ENCODE measurements around the gene TAF1A.
A peak's percentile ranks its signal among the peaks of the same experiment; 100 is the strongest.
"Not testable (repeated sequence)": the region's sequence is repeated elsewhere in the genome, so short reads cannot be mapped to it uniquely, and the experiment has no call there.

The TAF1A gene

GRCh38 chr1:222589462-222590302 is at the start of gene TAF1A:
TSS of gene TAF1A (minus strand) at chr1:222589933.
- peak; percentile 94 for DNase-seq

- DNase-seq = peak; percentile 97
Observed at GRCh38 chr1:222634180-222635013, 44.7 kb upstream of the TAF1A start.

DNA sequence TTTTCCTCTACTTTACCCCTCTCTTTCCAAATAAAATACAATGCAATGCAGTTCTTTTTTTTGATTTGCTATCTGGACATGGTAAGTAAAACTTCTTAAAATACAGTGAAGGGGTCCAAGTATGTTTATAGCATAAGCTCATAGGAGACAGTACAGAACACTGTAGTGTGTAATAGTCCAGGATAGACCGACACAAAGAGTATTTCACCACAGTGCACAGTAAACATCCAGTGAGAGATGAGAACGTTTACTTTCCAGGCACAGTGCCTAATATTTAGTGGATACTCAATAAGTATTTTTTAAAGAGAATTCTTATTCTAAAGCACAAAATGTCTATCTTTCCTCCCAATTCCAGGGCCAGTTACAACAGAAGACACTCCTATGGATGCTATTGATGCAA is 43.0 kb upstream of the TAF1A start:
- DNase-seq = no peak

DNA sequence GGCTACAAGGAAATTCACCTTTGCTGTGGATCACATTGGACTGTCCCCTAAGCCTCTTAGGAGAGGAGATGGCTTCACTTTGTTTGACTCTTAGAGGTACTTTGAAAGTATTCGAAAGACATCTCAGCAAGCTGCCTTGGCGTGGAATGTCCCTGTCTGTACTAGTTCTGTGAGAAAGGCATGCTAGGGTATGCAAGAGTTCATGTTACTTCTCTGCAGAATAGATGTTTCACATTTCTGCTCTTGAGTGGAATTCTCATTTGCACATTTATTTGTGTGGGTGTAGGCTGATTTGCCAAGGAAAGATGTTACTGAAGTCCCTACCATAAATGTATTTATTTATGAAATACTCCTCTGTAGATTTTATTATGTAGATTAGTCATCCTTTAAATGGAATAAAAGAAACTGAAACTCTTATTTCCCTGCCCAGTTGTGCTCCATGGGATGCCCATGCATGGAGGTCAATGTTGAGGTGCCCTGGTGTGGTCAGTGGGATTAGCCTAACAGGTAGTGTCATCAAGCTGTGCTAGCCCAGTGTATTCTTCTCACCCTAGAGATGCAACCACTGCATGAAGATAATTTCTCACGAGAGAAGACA is 42.0 kb upstream of the TAF1A start:
- no peak for DNase-seq

- no peak for DNase-seq
Observed at GRCh38 chr1:222629921-222630535, 40.3 kb upstream of the TAF1A start.

GRCh38 chr1:222627232-222627631 is 37.5 kb upstream of the TAF1A start:
- no peak for DNase-seq

- no peak for DNase-seq
Observed at GRCh38 chr1:222624214-222624613, 34.5 kb upstream of the TAF1A start.

- no peak for DNase-seq
Observed at GRCh38 chr1:222623458-222623857, 33.7 kb upstream of the TAF1A start.

GRCh38 chr1:222622765-222623164 is 33.0 kb upstream of the TAF1A start:
- no peak for DNase-seq

GRCh38 chr1:222620566-222620965 is 30.8 kb upstream of the TAF1A start:
- no peak for DNase-seq

GRCh38 chr1:222618880-222619596 is 29.3 kb upstream of the TAF1A start:
- no peak for DNase-seq

DNA sequence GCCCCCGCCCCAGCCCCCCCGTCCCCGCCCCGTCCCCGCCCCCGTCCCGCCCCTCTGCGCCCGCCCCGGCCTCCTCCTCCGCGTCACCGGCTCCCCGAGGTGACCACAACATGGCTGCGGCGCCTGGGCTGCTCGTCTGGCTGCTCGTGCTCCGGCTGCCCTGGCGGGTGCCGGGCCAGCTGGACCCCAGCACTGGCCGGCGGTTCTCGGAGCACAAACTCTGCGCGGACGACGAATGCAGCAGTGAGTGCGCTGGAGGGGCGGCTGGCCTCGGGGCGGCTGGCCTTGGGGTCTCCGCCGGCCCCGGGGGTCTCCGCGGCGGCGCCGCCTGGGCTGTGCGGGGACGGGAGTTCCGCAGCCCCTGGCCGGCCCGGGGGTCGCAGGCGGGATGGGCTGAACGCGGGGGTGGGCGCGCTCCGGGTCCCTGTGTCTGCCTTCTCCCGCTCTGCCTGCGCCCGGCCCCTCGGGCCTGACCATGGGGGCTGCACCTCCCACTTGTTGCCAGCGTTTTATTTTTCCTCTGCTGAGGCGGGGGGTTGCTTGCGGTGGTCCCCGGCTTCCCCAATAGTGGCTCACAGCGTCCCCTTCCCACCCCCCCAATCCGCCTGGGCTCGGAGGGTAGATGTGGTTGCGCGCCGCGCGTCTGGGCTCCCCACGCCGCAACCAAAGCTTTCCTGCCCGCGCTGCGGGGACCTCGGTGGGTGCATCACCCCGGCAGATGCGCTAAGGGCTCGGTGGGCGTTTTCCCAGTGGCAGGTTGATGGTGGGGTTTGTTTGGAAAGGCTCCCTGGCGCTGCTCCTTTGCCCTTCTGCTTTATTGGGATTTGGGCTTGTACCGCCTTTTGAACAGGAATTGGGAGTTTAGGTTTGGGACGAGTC is 28.5 kb upstream of the TAF1A start, which contains the start of gene MIA3:
TSS of gene MIA3 (plus strand) at position 97 of the 879 bp plus-strand sequence. CDS start at position 111, 14 bp downstream.
- DNase-seq = peak; percentile 79

- DNase-seq = peak; percentile 94
Observed at GRCh38 chr1:222617367-222617951, 27.7 kb upstream of the TAF1A start.

DNA sequence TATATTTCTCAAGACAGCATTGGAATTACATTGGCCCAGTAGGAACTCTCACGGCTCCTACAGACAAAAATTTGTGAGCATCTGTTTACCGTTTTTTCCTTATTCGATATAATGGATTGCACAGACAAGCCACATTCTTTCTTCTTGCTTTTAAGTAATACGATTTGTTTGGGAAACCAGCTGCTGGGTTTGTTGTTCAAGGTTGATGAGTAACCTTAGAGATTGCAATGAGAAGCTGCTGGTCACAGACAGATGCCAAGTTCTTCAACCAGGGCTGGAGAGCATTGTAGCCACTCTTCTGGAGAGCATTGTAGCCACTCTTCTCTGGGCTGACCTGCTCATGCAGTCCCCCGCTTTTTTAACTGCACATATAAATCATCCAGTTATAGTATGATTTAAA is 26.8 kb upstream of the TAF1A start:
- DNase-seq = no peak

- DNase-seq = no peak
Observed at GRCh38 chr1:222613627-222614026, 23.9 kb upstream of the TAF1A start.

DNA sequence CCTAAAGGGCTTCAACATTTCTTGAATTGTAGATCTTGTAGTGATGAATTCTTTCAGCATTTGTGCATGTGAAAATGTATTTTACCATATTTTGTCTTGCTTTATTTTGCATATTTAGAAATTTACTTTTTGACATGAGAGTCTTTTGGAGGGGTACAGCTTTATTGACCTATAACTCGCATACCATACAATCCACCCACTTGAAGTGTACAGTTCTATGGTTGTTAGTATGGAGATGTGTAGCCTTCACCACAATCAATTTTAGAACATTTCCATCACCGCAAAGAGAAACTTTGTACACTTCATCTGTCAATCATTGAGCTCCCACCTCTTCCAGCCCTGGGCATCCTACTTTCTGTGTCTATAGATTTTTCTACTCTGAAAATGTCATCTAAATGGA is 21.0 kb upstream of the TAF1A start:
- no peak for DNase-seq

DNA sequence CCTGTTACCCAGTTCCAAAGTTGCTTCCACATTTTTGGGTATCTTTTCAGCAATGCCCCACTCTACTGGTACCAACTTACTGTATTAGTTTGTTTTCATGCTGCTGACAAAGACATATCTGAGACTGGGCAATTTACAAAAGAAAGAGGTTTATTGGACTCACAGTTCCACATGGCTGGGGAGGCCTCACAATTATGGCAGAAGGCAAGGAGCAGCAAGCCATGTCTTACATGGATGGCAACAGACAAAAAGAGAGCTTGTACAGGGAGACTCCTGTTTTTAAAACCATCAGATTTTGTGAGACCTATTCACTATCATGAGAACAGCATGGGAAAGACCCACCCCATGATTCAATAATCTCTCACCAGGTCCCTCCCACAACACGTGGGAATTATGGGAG is 19.4 kb upstream of the TAF1A start:
- not testable (repeated sequence) for DNase-seq

DNA sequence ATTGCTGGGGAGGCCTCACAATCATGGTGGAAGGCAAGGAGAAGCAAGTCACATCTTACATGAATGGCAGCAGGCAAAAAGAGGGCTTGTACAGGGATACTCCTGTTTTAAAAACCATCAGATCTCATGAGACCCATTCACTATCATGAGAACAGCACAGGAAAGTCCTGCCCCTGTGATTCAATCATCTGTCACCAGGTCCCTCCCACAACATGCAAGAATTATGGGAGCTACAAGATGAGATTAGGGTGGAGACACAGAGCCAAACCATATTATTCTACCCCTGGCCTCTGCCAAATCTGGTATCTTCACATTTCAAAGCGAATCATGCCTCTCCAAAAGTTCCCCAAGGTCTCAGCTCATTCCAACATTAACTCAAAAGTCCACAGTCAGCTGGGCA is 17.0 kb upstream of the TAF1A start:
- no peak for DNase-seq

DNA sequence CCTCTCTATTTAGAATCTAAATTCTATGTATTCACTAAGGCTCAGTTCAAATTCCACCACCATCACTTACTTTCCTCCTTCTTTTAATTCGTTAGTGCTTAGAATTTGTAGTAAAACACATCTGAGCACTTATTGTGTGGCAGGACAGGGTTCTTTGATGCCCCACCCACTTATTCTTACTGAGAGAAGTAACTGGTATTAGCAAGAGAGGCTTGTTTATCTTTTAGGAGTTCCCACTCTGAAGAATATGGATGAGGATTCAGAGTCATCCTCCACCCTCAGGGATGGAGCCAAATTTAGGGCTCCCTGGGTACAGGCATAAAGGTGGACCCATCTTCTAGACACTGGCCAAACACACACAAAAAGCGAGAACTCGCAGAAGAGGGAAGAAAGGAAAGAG is 11.5 kb upstream of the TAF1A start:
- no peak for DNase-seq

DNA sequence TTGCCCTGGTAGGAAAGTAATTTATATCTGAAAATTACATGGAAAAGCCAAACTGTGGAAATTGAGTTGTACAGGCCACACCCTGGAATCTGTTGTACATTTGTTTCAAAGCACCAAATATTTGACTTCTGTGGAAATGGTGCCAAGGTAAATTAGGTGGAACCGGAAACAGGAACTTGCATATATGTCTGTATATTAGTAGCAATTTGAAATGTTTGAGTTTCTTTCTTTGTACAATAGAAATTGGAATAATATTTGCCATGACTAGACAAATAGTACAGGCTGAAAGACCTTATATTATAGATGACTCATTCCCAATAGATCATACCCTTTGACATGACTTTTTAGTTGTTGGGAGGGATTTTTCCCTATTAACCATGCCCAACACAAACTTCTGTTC is 10.5 kb upstream of the TAF1A start:
- no peak for DNase-seq

DNA sequence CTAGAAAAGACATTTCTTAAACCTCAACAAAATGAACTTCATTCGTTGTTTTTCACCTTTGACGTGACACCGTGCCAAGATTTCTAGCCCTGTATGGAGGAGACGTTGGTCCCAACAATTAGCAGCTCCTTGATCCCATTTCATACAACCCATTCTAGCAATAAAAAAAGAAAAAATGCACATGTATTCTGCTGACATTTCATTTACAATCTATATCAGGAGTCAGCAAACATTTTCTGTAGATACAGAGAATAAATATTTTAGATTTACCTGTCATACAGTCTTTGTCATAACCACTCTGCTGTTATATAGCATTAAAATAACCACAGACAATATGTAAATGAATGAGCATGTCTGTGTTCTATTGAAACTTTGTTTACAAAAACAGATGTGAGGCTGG is 7.0 kb upstream of the TAF1A start:
- no peak for DNase-seq

Measured in OCI-M1 (cell line).